Measurements from ENCODE around the gene FBXW4. TPM values are rescaled to one million over a fixed set of nuclear protein-coding genes. Genes with fewer than 3 reads are reported as not detected.
A peak's percentile ranks its signal among the peaks of the same experiment; 100 is the strongest.

The FBXW4 gene
- total RNA-seq, 1 donor: 41.9 TPM

- TF ChIP-seq, protein P1, sequence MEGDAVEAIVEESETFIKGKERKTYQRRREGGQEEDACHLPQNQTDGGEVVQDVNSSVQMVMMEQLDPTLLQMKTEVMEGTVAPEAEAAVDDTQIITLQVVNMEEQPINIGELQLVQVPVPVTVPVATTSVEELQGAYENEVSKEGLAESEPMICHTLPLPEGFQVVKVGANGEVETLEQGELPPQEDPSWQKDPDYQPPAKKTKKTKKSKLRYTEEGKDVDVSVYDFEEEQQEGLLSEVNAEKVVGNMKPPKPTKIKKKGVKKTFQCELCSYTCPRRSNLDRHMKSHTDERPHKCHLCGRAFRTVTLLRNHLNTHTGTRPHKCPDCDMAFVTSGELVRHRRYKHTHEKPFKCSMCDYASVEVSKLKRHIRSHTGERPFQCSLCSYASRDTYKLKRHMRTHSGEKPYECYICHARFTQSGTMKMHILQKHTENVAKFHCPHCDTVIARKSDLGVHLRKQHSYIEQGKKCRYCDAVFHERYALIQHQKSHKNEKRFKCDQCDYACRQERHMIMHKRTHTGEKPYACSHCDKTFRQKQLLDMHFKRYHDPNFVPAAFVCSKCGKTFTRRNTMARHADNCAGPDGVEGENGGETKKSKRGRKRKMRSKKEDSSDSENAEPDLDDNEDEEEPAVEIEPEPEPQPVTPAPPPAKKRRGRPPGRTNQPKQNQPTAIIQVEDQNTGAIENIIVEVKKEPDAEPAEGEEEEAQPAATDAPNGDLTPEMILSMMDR (IDR thresholded peaks at IDR 0.05; ENCODE audit: insufficient read depth, low read depth, low read length): no peak
- DNase-seq (ENCODE audit: low read depth): no peak
- H3K4me3 ChIP-seq (ENCODE audit: low read depth, low read length): no peak overlapping the region
Measured at GRCh38 chr10:101708073-101708472, 13.1 kb upstream of the FBXW4 start.

DNA sequence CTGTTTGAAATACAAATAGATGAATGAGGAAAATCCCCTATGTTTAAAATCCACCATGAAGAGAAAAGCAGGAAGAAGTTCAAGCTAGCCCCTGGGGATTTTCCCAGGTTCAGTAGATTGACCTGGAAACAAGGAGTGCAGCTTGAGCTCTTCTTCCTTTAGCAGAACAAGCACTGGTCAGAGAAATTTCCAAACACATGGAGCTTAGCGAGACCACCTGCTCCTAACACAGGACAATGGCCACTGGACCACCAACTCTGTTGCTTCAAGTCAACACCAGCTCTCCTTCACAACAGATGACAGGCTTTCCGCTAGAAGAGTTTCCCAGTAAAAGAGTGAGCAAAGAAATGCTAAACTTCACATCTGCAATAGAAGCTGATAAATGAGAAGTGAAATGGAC lies 9.4 kb upstream of the FBXW4 start:
- no peak for DNase-seq (ENCODE audit: low read depth)
- TF ChIP-seq, protein P1 (IDR thresholded peaks at IDR 0.05; ENCODE audit: insufficient read depth, low read depth, low read length): no peak
- no peak overlapping the region for H3K4me3 ChIP-seq (ENCODE audit: low read depth, low read length)

- no peak for DNase-seq (ENCODE audit: low read depth)
- no peak overlapping the region for H3K4me3 ChIP-seq (ENCODE audit: low read depth, low read length)
- TF ChIP-seq, protein P1 (IDR thresholded peaks at IDR 0.05; ENCODE audit: insufficient read depth, low read depth, low read length): no peak
Measured at GRCh38 chr10:101696632-101697031, 1.7 kb upstream of the FBXW4 start.

DNA sequence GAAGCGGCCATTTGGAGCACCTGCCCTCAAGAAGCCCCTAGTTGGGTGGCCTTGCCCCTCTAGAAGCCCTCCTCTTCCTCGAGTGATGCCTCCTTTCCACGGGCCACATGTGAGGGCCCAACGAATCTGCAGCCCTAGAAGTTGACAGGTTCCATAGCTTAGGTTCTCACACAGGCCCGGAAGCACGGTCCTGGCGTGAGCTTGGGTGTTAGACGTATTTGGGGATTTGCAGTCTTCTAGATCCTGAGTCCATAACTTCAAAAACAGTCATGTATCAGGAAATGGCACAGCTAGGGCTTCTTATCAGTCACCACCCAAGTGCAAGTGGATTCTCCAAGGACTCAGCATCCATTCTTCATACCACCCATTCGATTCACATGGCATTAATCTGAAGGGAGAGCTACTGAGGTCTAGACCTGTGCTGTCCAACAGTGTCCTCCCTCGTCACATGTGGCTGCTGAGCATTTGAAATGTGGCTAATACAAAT lies 477 bp upstream of the FBXW4 start:
- TF ChIP-seq, protein P1 (IDR thresholded peaks at IDR 0.05; ENCODE audit: insufficient read depth, low read depth, low read length): no peak
- peak overlapping the region; percentile 86 for H3K4me3 ChIP-seq (ENCODE audit: low read depth, low read length)
- no peak for DNase-seq (ENCODE audit: low read depth)

DNA sequence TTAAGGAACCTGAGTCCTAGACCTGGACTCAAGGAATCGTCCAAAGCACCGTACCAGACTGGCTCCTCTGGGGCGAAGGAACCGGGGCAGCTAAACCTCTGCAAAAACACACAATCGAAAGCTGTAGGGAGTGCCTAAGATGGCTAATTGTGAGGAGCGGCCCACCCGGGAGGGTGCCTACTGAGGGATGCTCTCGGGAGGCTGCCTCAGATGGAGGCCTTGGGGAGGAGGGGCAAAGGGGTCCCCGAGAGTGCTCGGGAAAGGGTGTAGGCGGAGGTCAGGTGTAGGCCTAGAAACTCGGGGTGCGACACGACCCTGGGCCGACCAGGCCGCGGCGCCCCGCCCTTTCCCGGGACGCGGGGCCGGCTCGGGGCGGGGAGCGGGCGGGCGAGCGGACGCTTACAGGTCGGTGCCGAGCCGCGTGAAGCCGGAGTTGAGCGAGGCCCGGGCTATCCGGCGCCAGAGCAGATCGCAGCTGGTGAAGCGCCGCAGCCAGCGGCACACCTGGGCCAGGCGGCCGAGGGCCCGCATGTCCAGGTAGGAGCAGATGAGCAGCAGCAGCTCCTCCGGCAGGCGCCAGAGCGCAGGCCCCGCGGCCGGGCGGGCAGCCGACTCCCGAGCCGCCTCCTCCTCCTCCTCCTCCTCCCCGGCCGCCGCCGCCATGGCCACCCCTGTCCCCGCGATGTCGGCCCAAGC lies 844 bp downstream of the FBXW4 start:
- H3K4me3 ChIP-seq (ENCODE audit: low read depth, low read length): peak overlapping the region; percentile 86
- peak; percentile 55 for DNase-seq (ENCODE audit: low read depth)
- TF ChIP-seq, protein P1 (IDR thresholded peaks at IDR 0.05; ENCODE audit: insufficient read depth, low read depth, low read length): no peak

- H3K4me3 ChIP-seq (ENCODE audit: low read depth, low read length): peak overlapping the region; percentile 86
- peak; percentile 61 for DNase-seq (ENCODE audit: low read depth)
- TF ChIP-seq, protein P1 (IDR thresholded peaks at IDR 0.05; ENCODE audit: insufficient read depth, low read depth, low read length): no peak
Measured at GRCh38 chr10:101693651-101693977, 1.4 kb downstream of the FBXW4 start.

DNA sequence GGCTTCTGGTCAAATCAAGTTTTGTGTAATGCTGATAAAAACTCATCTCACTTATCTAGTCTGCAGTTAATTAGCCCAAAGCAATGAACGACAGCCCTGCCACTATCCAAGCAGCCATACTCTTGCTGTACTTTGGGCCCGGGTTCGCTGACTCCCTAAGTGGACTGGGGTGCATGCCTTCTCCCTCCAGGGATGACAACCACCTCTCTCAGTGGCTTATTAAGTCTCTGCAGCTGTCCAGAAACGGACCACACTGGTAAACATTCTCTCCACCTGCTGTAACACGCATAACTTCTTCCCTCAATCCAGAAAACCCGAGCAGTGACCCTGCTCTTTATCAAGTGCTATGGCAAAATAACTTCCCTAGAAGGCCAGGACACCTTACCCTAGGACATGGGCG lies 3.9 kb downstream of the FBXW4 start:
- TF ChIP-seq, protein P1 (IDR thresholded peaks at IDR 0.05; ENCODE audit: insufficient read depth, low read depth, low read length): no peak
- no peak for DNase-seq (ENCODE audit: low read depth)
- H3K4me3 ChIP-seq (ENCODE audit: low read depth, low read length): no peak overlapping the region
